ENCODE data around the gene SLC35C1.

SLC35C1 gene

GRCh38 chr11:45804761-45805304 is at the start of gene SLC35C1:
Gene SLC35C1 (plus strand): TSS chr11:45805149. CDS start chr11:45805802, 653 bp downstream.
- intact Hi-C loops (cut with DNase I): loop anchor here (5.0 kb wide), 1 partner anchor 42 kb away; the partner anchor contains the start of gene CRY2

GRCh38 chr11:45755281-45755859 is 49.6 kb upstream of the SLC35C1 start:
- intact Hi-C loops (cut with DNase I): no loop called here
- peak in 1 of 42 donors; percentile 7 for DNase-seq

More at GRCh38 chr11:45804761-45805304, at the start of gene SLC35C1:
- peak; percentile 94 to 100 (median 98) for DNase-seq

- no peak for DNase-seq
- intact Hi-C loops (cut with DNase I): no loop called here
These were observed 48.5 kb upstream of the SLC35C1 start for GRCh38 chr11:45756384-45757010.

- no peak for DNase-seq
- intact Hi-C loops (cut with DNase I): no loop called here
These were observed 47.3 kb upstream of the SLC35C1 start for GRCh38 chr11:45757672-45758071.

GRCh38 chr11:45761659-45762058 is 43.3 kb upstream of the SLC35C1 start:
- intact Hi-C loops (cut with DNase I): no loop called here
- DNase-seq: no peak

GRCh38 chr11:45765107-45765668 is 39.8 kb upstream of the SLC35C1 start:
- DNase-seq: no peak
- intact Hi-C loops (cut with DNase I): loop anchor here (5.0 kb wide), 1 partner anchor 393 kb away; no protein-coding TSS in a partner anchor

GRCh38 chr11:45765836-45766235 is 39.1 kb upstream of the SLC35C1 start:
- DNase-seq: peak in 1 of 42 donors; percentile 9
- intact Hi-C loops (cut with DNase I): loop anchor here (5.0 kb wide), 1 partner anchor 394 kb away; no protein-coding TSS in a partner anchor

- intact Hi-C loops (cut with DNase I): loop anchor here (5.0 kb wide), 1 partner anchor 394 kb away; no protein-coding TSS in a partner anchor
- peak in 1 of 42 donors; percentile 25 for DNase-seq
These were observed 38.5 kb upstream of the SLC35C1 start for GRCh38 chr11:45766469-45766868.

GRCh38 chr11:45768486-45768885 is 36.5 kb upstream of the SLC35C1 start:
- DNase-seq: peak in 1 of 42 donors; percentile 4
- intact Hi-C loops (cut with DNase I): loop anchor here (5.0 kb wide), 1 partner anchor 396 kb away; no protein-coding TSS in a partner anchor

- peak in 1 of 42 donors; percentile 22 for DNase-seq
- intact Hi-C loops (cut with DNase I): loop anchor here (5.0 kb wide), 2 partner anchors 398 to 428 kb away; no protein-coding TSS in a partner anchor
These were observed 35.0 kb upstream of the SLC35C1 start for GRCh38 chr11:45769960-45770359.

- intact Hi-C loops (cut with DNase I): loop anchor here (5.0 kb wide), 1 partner anchor 429 kb away; no protein-coding TSS in a partner anchor
- peak; percentile 37 to 86 (median 74) for DNase-seq
These were observed 33.8 kb upstream of the SLC35C1 start for GRCh38 chr11:45771193-45771565.

- intact Hi-C loops (cut with DNase I): loop anchor here (5.0 kb wide), 1 partner anchor 430 kb away; no protein-coding TSS in a partner anchor
These were observed 33.1 kb upstream of the SLC35C1 start for GRCh38 chr11:45771566-45772448.

GRCh38 chr11:45772449-45772774 is 32.5 kb upstream of the SLC35C1 start:
- intact Hi-C loops (cut with DNase I): loop anchor here (5.0 kb wide), 1 partner anchor 430 kb away; no protein-coding TSS in a partner anchor
- no peak for DNase-seq

More at GRCh38 chr11:45771566-45772448, 33.1 kb upstream of the SLC35C1 start:
- DNase-seq: peak; percentile 71 to 96 (median 89)

GRCh38 chr11:45772986-45773785 is 31.8 kb upstream of the SLC35C1 start:
- intact Hi-C loops (cut with DNase I): loop anchor here (5.0 kb wide), 1 partner anchor 431 kb away; no protein-coding TSS in a partner anchor

GRCh38 chr11:45773786-45774655 is 30.9 kb upstream of the SLC35C1 start:
- intact Hi-C loops (cut with DNase I): loop anchor here (5.0 kb wide), 1 partner anchor 432 kb away; no protein-coding TSS in a partner anchor
- peak in 1 of 42 donors; percentile 28 for DNase-seq

More at GRCh38 chr11:45772986-45773785, 31.8 kb upstream of the SLC35C1 start:
- peak in 1 of 42 donors; percentile 32 for DNase-seq

GRCh38 chr11:45774786-45775185 is 30.2 kb upstream of the SLC35C1 start:
- intact Hi-C loops (cut with DNase I): loop anchor here (5.0 kb wide), 1 partner anchor 432 kb away; no protein-coding TSS in a partner anchor
- no peak for DNase-seq

All from head of caudate nucleus (tissue), 42 donors.